IMR-90 (cell line): Measurements from ENCODE around the gene NEK5. TPM values are rescaled to one million over a fixed set of nuclear protein-coding genes. Genes with fewer than 3 reads are reported as not detected.

Source experiments
- ATAC-seq: fragments of 200-7000 bp; cut with Tn5 transposase; 2 replicates; pipeline ENCODE4 v1.9.1; 2020; ENCODE audit warnings: low read depth, mild to moderate bottlenecking, moderate library complexity
- BruUV-seq: library from RNA; stranded (reverse); fragments of 400-500 nt; replicated peaks from 2 replicates; lab custom pipeline; 2021; lab: Mats Ljungman, UMichigan
- CTCF ChIA-PET: fragments of 300-600 bp; formaldehyde crosslinking; extraction: SDS; loops from one replicate; lab custom pipeline; 2021; ENCODE audit warnings: antibody characterized with exemption; lab: Yijun Ruan, JAX
- POLR2A ChIA-PET: fragments of 300-600 bp; sonication (Branson Sonifier 250); formaldehyde crosslinking; loops from one replicate; lab custom pipeline; 2022; ENCODE audit warnings: antibody characterized with exemption; ENCODE audit not compliant: unreplicated experiment; lab: Charles Lee
- DNase-seq: peaks from one replicate; pipeline ENCODE4 v3.0.0; 2013
- H2AFZ ChIP-seq: replicated peaks from 2 replicates; pipeline ENCODE3; 2013; ENCODE audit warnings: low read length, mild to moderate bottlenecking; ENCODE audit not compliant: poor library complexity
- H2AK5ac ChIP-seq: 2 replicates; pipeline ENCODE4 v1.6.1; 2013; ENCODE audit warnings: low read depth, low read length, inconsistent platforms
- H2AK9ac ChIP-seq: replicated peaks from 2 replicates; pipeline ENCODE3; 2013; ENCODE audit warnings: mild to moderate bottlenecking, low read depth, low read length, moderate library complexity; ENCODE audit not compliant: poor library complexity
- H2BK120ac ChIP-seq: 2 replicates; pipeline ENCODE4 v1.6.1; 2013; ENCODE audit warnings: low read depth, low read length, inconsistent platforms
- H2BK15ac ChIP-seq: 3 replicates; pipeline ENCODE4 v1.6.1; 2013; ENCODE audit warnings: low read depth, low read length, inconsistent platforms
- H2BK20ac ChIP-seq: 2 replicates; pipeline ENCODE4 v1.6.1; 2013; ENCODE audit warnings: low read depth, mild to moderate bottlenecking, inconsistent platforms, low read length, moderate library complexity
- H2BK5ac ChIP-seq: 2 replicates; pipeline ENCODE4 v1.6.1; 2013; ENCODE audit warnings: mild to moderate bottlenecking, low read depth, low read length, inconsistent platforms; ENCODE audit not compliant: poor library complexity, severe bottlenecking
- H3K14ac ChIP-seq: replicated peaks from 2 replicates; pipeline ENCODE4 v1.6.1; 2013; ENCODE audit warnings: low read depth, low read length, inconsistent platforms
- H3K18ac ChIP-seq: 2 replicates; pipeline ENCODE4 v1.6.1; 2013; ENCODE audit warnings: low read depth, low read length, control low read depth
- H3K23ac ChIP-seq: 2 replicates; pipeline ENCODE4 v1.6.1; 2013; ENCODE audit warnings: low read depth, low read length, inconsistent platforms
- H3K27ac ChIP-seq: 2 replicates; pipeline ENCODE4 v1.5.1; 2013; ENCODE audit warnings: mild to moderate bottlenecking, control low read depth, low read length; ENCODE audit not compliant: insufficient read depth
- H3K27me3 ChIP-seq: 2 replicates; pipeline ENCODE4 v1.6.1; 2013; ENCODE audit warnings: low read length; ENCODE audit not compliant: control insufficient read depth, insufficient read depth
- H3K36me3 ChIP-seq: 2 replicates; pipeline ENCODE4 v1.6.1; 2013; ENCODE audit warnings: low read length, mixed read lengths; ENCODE audit not compliant: control insufficient read depth, insufficient read depth
- H3K4ac ChIP-seq: 2 replicates; pipeline ENCODE4 v1.6.1; 2013; ENCODE audit warnings: low read depth, low read length, inconsistent platforms
- H3K4me1 ChIP-seq: 2 replicates; pipeline ENCODE4 v1.6.1; 2013; ENCODE audit warnings: low read length, mixed read lengths; ENCODE audit not compliant: control insufficient read depth, insufficient read depth
- H3K4me2 ChIP-seq: 2 replicates; pipeline ENCODE4 v1.6.1; 2013; ENCODE audit warnings: low read depth, mild to moderate bottlenecking, control low read depth, low read length, moderate library complexity
- H3K4me3 ChIP-seq: 2 replicates; pipeline ENCODE4 v1.5.1; 2013; ENCODE audit warnings: low read depth, mild to moderate bottlenecking, control low read depth, low read length, moderate library complexity; ENCODE audit not compliant: insufficient read depth
- H3K56ac ChIP-seq: 2 replicates; pipeline ENCODE4 v1.6.1; 2013; ENCODE audit warnings: low read length, inconsistent platforms; ENCODE audit not compliant: insufficient read depth; ENCODE audit errors: extremely low read depth
- H3K79me1 ChIP-seq, 2 experiments: 2 replicates each; pipeline ENCODE4 v1.6.1; 2013; ENCODE audit warnings: low read length in 2 of 2, inconsistent platforms in 1 of 2, low read depth in 1 of 2
- H3K9ac ChIP-seq: 2 replicates; pipeline ENCODE4 v1.6.1; 2013; ENCODE audit warnings: low read depth, low read length, control low read depth
- H3K9me1 ChIP-seq: 2 replicates; pipeline ENCODE4 v1.6.1; 2013; ENCODE audit warnings: low read length, inconsistent platforms; ENCODE audit not compliant: insufficient read depth
- H3K9me3 ChIP-seq: 2 replicates; pipeline ENCODE4 v1.6.1; 2013; ENCODE audit warnings: low read length; ENCODE audit not compliant: control insufficient read depth, insufficient read depth
- H4K20me1 ChIP-seq: 2 replicates; pipeline ENCODE4 v1.6.1; 2013; ENCODE audit warnings: low read length, inconsistent platforms; ENCODE audit not compliant: insufficient read depth
- H4K5ac ChIP-seq: 2 replicates; pipeline ENCODE4 v1.6.1; 2013; ENCODE audit warnings: mild to moderate bottlenecking, low read depth, low read length, control low read depth
- H4K8ac ChIP-seq, 2 experiments: 2 replicates each; pipeline ENCODE4 v1.6.1; 2013; ENCODE audit warnings: low read depth in 2 of 2, low read length in 2 of 2, control low read depth in 1 of 2, inconsistent platforms in 1 of 2
- H4K91ac ChIP-seq: 2 replicates; pipeline ENCODE4 v1.6.1; 2013; ENCODE audit warnings: low read depth, low read length, inconsistent platforms; ENCODE audit not compliant: insufficient read depth
- BHLHE40 ChIP-seq: fragments of 150-350 bp; IDR thresholded peaks from 2 replicates; pipeline ENCODE4 v1.6.1; 2016; ENCODE audit warnings: mild to moderate bottlenecking, low read depth, low read length
- CEBPB ChIP-seq: IDR thresholded peaks from 2 replicates; pipeline ENCODE4 v1.6.1; 2012; ENCODE audit warnings: low read depth, low read length, improper control_type of control experiment
- CTCF ChIP-seq: conservative IDR thresholded peaks from 2 replicates; pipeline ENCODE4 v1.5.1; 2012; ENCODE audit warnings: mild to moderate bottlenecking, low read depth, low read length, improper control_type of control experiment
- ELK1 ChIP-seq: fragments of 150-350 bp; IDR thresholded peaks from 2 replicates; pipeline ENCODE4 v1.6.1; 2016; ENCODE audit warnings: low read depth, mild to moderate bottlenecking, low read length, moderate library complexity, borderline replicate concordance
- FOS ChIP-seq: fragments of 150-350 bp; IDR thresholded peaks from 2 replicates; pipeline ENCODE4 v1.6.1; 2016; ENCODE audit warnings: low read depth, low read length
- MAFK ChIP-seq: IDR thresholded peaks from 2 replicates; pipeline ENCODE4 v1.6.1; 2012; ENCODE audit warnings: low read depth, low read length, improper control_type of control experiment
- MXI1 ChIP-seq: IDR thresholded peaks from 2 replicates; pipeline ENCODE4 v1.6.1; 2012; ENCODE audit warnings: low read depth, mild to moderate bottlenecking, low read length, moderate library complexity, borderline replicate concordance
- POLR2A ChIP-seq: IDR thresholded peaks from 2 replicates; pipeline ENCODE4 v1.6.1; 2012; ENCODE audit warnings: mild to moderate bottlenecking, low read depth, low read length
- RAD21 ChIP-seq: IDR thresholded peaks from 2 replicates; pipeline ENCODE4 v1.6.1; 2012; ENCODE audit warnings: low read length, improper control_type of control experiment
- RCOR1 ChIP-seq: IDR thresholded peaks from 2 replicates; pipeline ENCODE4 v1.6.1; 2012; ENCODE audit warnings: mild to moderate bottlenecking, low read length, improper control_type of control experiment; ENCODE audit not compliant: insufficient replicate concordance
- RFX5 ChIP-seq: IDR thresholded peaks from 2 replicates; pipeline ENCODE4 v1.8.0; 2012; ENCODE audit warnings: low read depth, mild to moderate bottlenecking, low read length, moderate library complexity
- SMC3 ChIP-seq: fragments of 150-350 bp; IDR thresholded peaks from 2 replicates; pipeline ENCODE4 v1.6.1; 2016; ENCODE audit warnings: low read depth, mild to moderate bottlenecking, antibody characterized with exemption, low read length, moderate library complexity
- WGBS, 2 experiments: methylation state at CpG; one replicate each; pipeline versions ENCODE4 v1.1.5 to v1.1.7; 2013; ENCODE audit warnings: missing lambda C conversion rate in 2 of 2; ENCODE audit not compliant: insufficient read length in 1 of 2; ENCODE audit errors: extremely low coverage in 2 of 2; 5-methylcytosine and 5-hydroxymethylcytosine counted together
- dilution Hi-C: fragments of 300-500 bp; cut with HindIII; formaldehyde crosslinking; loops from one replicate; pipeline ENCODE4 v1.14.3; 2018; ENCODE audit warnings: low sequenced_read_pairs; ENCODE audit not compliant: unreplicated experiment
- in situ Hi-C: fragments of 300-500 bp; cut with MboI; formaldehyde crosslinking; loops from 3 replicates; pipeline ENCODE4 v1.14.3; 2019; ENCODE audit warnings: low sequenced_read_pairs, inconsistent platforms, mixed read lengths
- intact Hi-C: fragments of 100-400 bp; cut with micrococcal nuclease; formaldehyde crosslinking; loops from 2 replicates; pipeline ENCODE4 v1.10.0; 2022
- polyA plus RNA-seq, 3 experiments: library from polyadenylated mRNA; depleted of rRNA; stranded (reverse); fragments of >200 nt; gene quantifications; 2 replicates each; pipeline ENCODE4 v1.2.3, GENCODE V29; 2012; ENCODE audit warnings: low replicate concordance in 1 of 3
- total RNA-seq: library from RNA; depleted of rRNA; stranded (reverse); fragments of >200 nt; gene quantifications from 2 replicates; pipeline ENCODE4 v1.2.3, GENCODE V29; 2012

The NEK5 gene
- total and polyA plus RNA-seq, 2 of the 4 experiments (the other 2 are of a cell fraction), result not detected

- no peak for ATAC-seq
- H2BK120ac ChIP-seq, result no peak overlapping the region
- H3K4me2 ChIP-seq, result no peak overlapping the region
- H3K18ac ChIP-seq, result no peak overlapping the region
- CTCF ChIA-PET, result no interaction called here
- no peak overlapping the region for H2AFZ ChIP-seq
- BruUV-seq, result no TSS peak
- H2BK20ac ChIP-seq, result no peak overlapping the region
- H3K9ac ChIP-seq, result no peak overlapping the region
- H3K27ac ChIP-seq, result no peak overlapping the region
- no peaks in the 10 kb centered on the region for H3K4me1 ChIP-seq
- no peak overlapping the region for H3K4ac ChIP-seq
- no peaks in the 10 kb centered on the region for H3K9me3 ChIP-seq
- no peaks in the 10 kb centered on the region; the same call in none of the 2 replicates for H3K27me3 ChIP-seq
- H3K14ac ChIP-seq, result no peak overlapping the region
- no peaks in the 10 kb centered on the region for H3K9me1 ChIP-seq
- POLR2A ChIA-PET, result no interaction called here
- WGBS, 2 experiments, result no CpG with 5 or more reads among the region's 5 CpGs
- H2AK5ac ChIP-seq, result no peak overlapping the region
- H3K79me1 ChIP-seq, result no peaks in the 10 kb centered on the region
- DNase-seq, result no peak
- intact Hi-C loops (no loop called here), dilution Hi-C loops (no loop called here), in situ Hi-C loops (no loop called here)
- H2BK5ac ChIP-seq, result no peak overlapping the region
- no peak overlapping the region for H3K23ac ChIP-seq
- no peak overlapping the region for H4K8ac ChIP-seq
- no peak overlapping the region for H2AK9ac ChIP-seq
- no peak overlapping the region for H3K56ac ChIP-seq
- no peak overlapping the region for H4K91ac ChIP-seq
- no peaks in the 10 kb centered on the region for H3K36me3 ChIP-seq
- no peaks in the 10 kb centered on the region for H4K20me1 ChIP-seq
- H4K5ac ChIP-seq, result no peak overlapping the region
- TF ChIP-seq RCOR1 (no peak), RAD21 (no peak), RFX5 (no peak), ELK1 (no peak), FOS (no peak), CEBPB (no peak), MXI1 (no peak), MAFK (no peak), CTCF (no peak), SMC3 (no peak), POLR2A (no peak), BHLHE40 (no peak)
- H3K4me3 ChIP-seq, result no peak overlapping the region
- no peak overlapping the region for H2BK15ac ChIP-seq
Observed at GRCh38 chr13:52097197-52097596, 31.7 kb downstream of the NEK5 start.
